IPS-15b (cell line): ENCODE data around the gene ARHGAP29.

ENCODE experiments used
- H3K27me3 ChIP-seq: one replicate; pipeline ENCODE4 v1.6.1; 2013; ENCODE audit warnings: low read length; ENCODE audit not compliant: control insufficient read depth, insufficient read depth
- H3K36me3 ChIP-seq: one replicate; pipeline ENCODE4 v1.6.1; 2013; ENCODE audit warnings: low read length; ENCODE audit not compliant: control insufficient read depth, insufficient read depth
- H3K4me1 ChIP-seq: one replicate; pipeline ENCODE4 v1.6.1; 2013; ENCODE audit warnings: mild to moderate bottlenecking, low read length; ENCODE audit not compliant: control insufficient read depth, insufficient read depth
- H3K4me3 ChIP-seq: one replicate; pipeline ENCODE4 v1.5.1; 2013; ENCODE audit warnings: low read depth, low read length
- H3K9ac ChIP-seq: one replicate; pipeline ENCODE4 v1.6.1; 2013; ENCODE audit warnings: low read depth, mild to moderate bottlenecking, low read length
- H3K9me3 ChIP-seq: one replicate; pipeline ENCODE4 v1.6.1; 2013; ENCODE audit warnings: mild to moderate bottlenecking, low read length; ENCODE audit not compliant: control insufficient read depth, insufficient read depth

ARHGAP29 gene

GRCh38 chr1:94245747-94246438 lies 8.5 kb upstream of the ARHGAP29 start:
- H3K4me1 ChIP-seq = no peaks in the 10 kb centered on the region
- H3K27me3 ChIP-seq = peaks cover 62% of the 10 kb centered on the region
- no peaks in the 10 kb centered on the region for H3K36me3 ChIP-seq
- H3K9me3 ChIP-seq = no peaks in the 10 kb centered on the region
- no peak overlapping the region for H3K4me3 ChIP-seq
- H3K9ac ChIP-seq = no peak overlapping the region

- Histone ChIP-seq H3K36me3 (no peaks in the 10 kb centered on the region), H3K9ac (no peak overlapping the region)
Observed at GRCh38 chr1:94244816-94245215, 7.4 kb upstream of the ARHGAP29 start.

GRCh38 chr1:94243665-94244064 lies 6.3 kb upstream of the ARHGAP29 start:
- Histone ChIP-seq H3K36me3 (no peaks in the 10 kb centered on the region), H3K27me3 (peaks cover 58% of the 10 kb centered on the region), H3K9ac (no peak overlapping the region), H3K9me3 (no peaks in the 10 kb centered on the region), H3K4me1 (no peaks in the 10 kb centered on the region), H3K4me3 (no peak overlapping the region)

More at GRCh38 chr1:94244816-94245215, 7.4 kb upstream of the ARHGAP29 start:
- Histone ChIP-seq H3K4me1 (no peaks in the 10 kb centered on the region), H3K4me3 (no peak overlapping the region), H3K27me3 (peaks cover 58% of the 10 kb centered on the region), H3K9me3 (no peaks in the 10 kb centered on the region)

GRCh38 chr1:94240822-94241221 lies 3.4 kb upstream of the ARHGAP29 start:
- H3K36me3 ChIP-seq = no peaks in the 10 kb centered on the region
- no peaks in the 10 kb centered on the region for H3K9me3 ChIP-seq
- no peak overlapping the region for H3K9ac ChIP-seq
- H3K27me3 ChIP-seq = peaks cover 53% of the 10 kb centered on the region
- no peak overlapping the region for H3K4me3 ChIP-seq
- peaks cover 3% of the 10 kb centered on the region for H3K4me1 ChIP-seq

- peaks cover 53% of the 10 kb centered on the region for H3K27me3 ChIP-seq
- H3K36me3 ChIP-seq = no peaks in the 10 kb centered on the region
- H3K4me1 ChIP-seq = peaks cover 3% of the 10 kb centered on the region
- H3K9me3 ChIP-seq = no peaks in the 10 kb centered on the region
- no peak overlapping the region for H3K4me3 ChIP-seq
- no peak overlapping the region for H3K9ac ChIP-seq
Observed at GRCh38 chr1:94239796-94240195, 2.4 kb upstream of the ARHGAP29 start.

GRCh38 chr1:94239051-94239450 lies 1.7 kb upstream of the ARHGAP29 start:
- Histone ChIP-seq H3K36me3 (no peaks in the 10 kb centered on the region), H3K4me1 (peaks cover 3% of the 10 kb centered on the region), H3K9me3 (no peaks in the 10 kb centered on the region), H3K4me3 (no peak overlapping the region), H3K9ac (no peak overlapping the region), H3K27me3 (peaks cover 47% of the 10 kb centered on the region)

GRCh38 chr1:94236630-94237290 lies 624 bp downstream of the ARHGAP29 start:
- peak overlapping the region; percentile 79 for H3K4me3 ChIP-seq
- H3K36me3 ChIP-seq = no peaks in the 10 kb centered on the region
- H3K27me3 ChIP-seq = peaks cover 46% of the 10 kb centered on the region
- no peaks in the 10 kb centered on the region for H3K9me3 ChIP-seq
- peak overlapping the region; percentile 16 for H3K9ac ChIP-seq
- H3K4me1 ChIP-seq = peaks cover 3% of the 10 kb centered on the region

GRCh38 chr1:94236013-94236491 lies 1.3 kb downstream of the ARHGAP29 start:
- H3K4me1 ChIP-seq = peaks cover 3% of the 10 kb centered on the region
- no peaks in the 10 kb centered on the region for H3K36me3 ChIP-seq
- peaks cover 46% of the 10 kb centered on the region for H3K27me3 ChIP-seq
- H3K9me3 ChIP-seq = no peaks in the 10 kb centered on the region
- peak overlapping the region; percentile 79 for H3K4me3 ChIP-seq
- H3K9ac ChIP-seq = no peak overlapping the region

- Histone ChIP-seq H3K36me3 (no peaks in the 10 kb centered on the region), H3K9ac (no peak overlapping the region), H3K27me3 (peaks cover 46% of the 10 kb centered on the region), H3K4me3 (no peak overlapping the region), H3K9me3 (no peaks in the 10 kb centered on the region), H3K4me1 (peaks cover 3% of the 10 kb centered on the region)
Observed at GRCh38 chr1:94235189-94236012, 2.0 kb downstream of the ARHGAP29 start.

GRCh38 chr1:94234615-94235014 lies 2.8 kb downstream of the ARHGAP29 start:
- H3K9me3 ChIP-seq = no peaks in the 10 kb centered on the region
- H3K4me1 ChIP-seq = peaks cover 3% of the 10 kb centered on the region
- no peaks in the 10 kb centered on the region for H3K36me3 ChIP-seq
- H3K27me3 ChIP-seq = peaks cover 39% of the 10 kb centered on the region
- H3K9ac ChIP-seq = no peak overlapping the region
- no peak overlapping the region for H3K4me3 ChIP-seq

GRCh38 chr1:94231746-94232145 lies 5.6 kb downstream of the ARHGAP29 start:
- no peak overlapping the region for H3K9ac ChIP-seq
- no peak overlapping the region for H3K4me3 ChIP-seq

More at GRCh38 chr1:94231746-94232145, 5.6 kb downstream of the ARHGAP29 start:
- no peaks in the 10 kb centered on the region for H3K9me3 ChIP-seq
- peaks cover 21% of the 10 kb centered on the region for H3K27me3 ChIP-seq
- H3K4me1 ChIP-seq = peaks cover 3% of the 10 kb centered on the region
- no peaks in the 10 kb centered on the region for H3K36me3 ChIP-seq
